ENCODE results near the gene POLE3. TPM values are rescaled to one million over a fixed set of nuclear protein-coding genes. Genes with fewer than 3 reads are reported as not detected.

Gene POLE3
- polyA plus RNA-seq, 3 donors = 36.1 to 113 (median 92.1) TPM

GRCh38 chr9:113372059-113372458 is 38.4 kb downstream of the POLE3 start:
- H3K27ac ChIP-seq (ENCODE audit: low read depth in 1 of 2, low read length in 2 of 2) = no peak overlapping the region
- H3K9ac ChIP-seq (ENCODE audit: insufficient read depth, low read length, poor library complexity, severe bottlenecking) = no peak overlapping the region
- DNase-seq = no peak
- intact Hi-C loops (cut with micrococcal nuclease) = no loop called here
- no peak overlapping the region for H3K4me3 ChIP-seq (replicated peaks in 1 of 3; ENCODE audit: low read depth in 2 of 3, low read length in 3 of 3)
- peaks cover 9 to 21% of the 10 kb centered on the region in 2 donors for H3K36me3 ChIP-seq (replicated peaks in 1 of 2; ENCODE audit: control insufficient read depth in 1 of 2, insufficient read depth in 2 of 2, low read length in 2 of 2)
- Mint-ChIP-seq H3K4me1 (peaks cover 12% of the 10 kb centered on the region), H3K4me3 (peak overlapping the region in 1 of 2 donors; percentile 24), H3K36me3 (peaks cover 8 to 23% of the 10 kb centered on the region in 2 donors), H3K27ac (no peak overlapping the region), H3K27me3 (ENCODE audit: low read depth in 3 of 3) (peaks cover 0 to 1% (median 0%) of the 10 kb centered on the region in 3 donors), H3K9me3 (no peaks in the 10 kb centered on the region)
- 100% methylated on average over 5 of the region's 5 CpGs for WGBS (ENCODE audit: insufficient coverage)
- H3K4me2 ChIP-seq (replicated peaks; ENCODE audit: extremely low read depth, low read length, poor library complexity, severe bottlenecking) = no peak overlapping the region
- H3K79me2 ChIP-seq (ENCODE audit: insufficient read depth, low read length) = no peaks in the 10 kb centered on the region
- H3K27me3 ChIP-seq (ENCODE audit: control insufficient read depth in 2 of 2, insufficient read depth in 2 of 2, low read length in 2 of 2) = no peaks in the 10 kb centered on the region
- no peak for TF ChIP-seq CTCF (IDR thresholded peaks at IDR 0.05)
- peaks cover 8 to 9% of the 10 kb centered on the region in 2 donors for H3K4me1 ChIP-seq (ENCODE audit: control insufficient read depth in 1 of 2, insufficient read depth in 2 of 2, low read length in 2 of 2)
- no peaks in the 10 kb centered on the region for H4K20me1 ChIP-seq (ENCODE audit: insufficient read depth, low read length)
- no peaks in the 10 kb centered on the region for H3K9me3 ChIP-seq (replicated peaks in 1 of 2; ENCODE audit: control insufficient read depth in 1 of 2, insufficient read depth in 1 of 2, low read length in 2 of 2)
- no peak overlapping the region for H2AFZ ChIP-seq (ENCODE audit: insufficient read depth, low read depth, low read length, poor library complexity, severe bottlenecking)

GRCh38 chr9:113370806-113371325 is 39.6 kb downstream of the POLE3 start:
- H4K20me1 ChIP-seq (ENCODE audit: insufficient read depth, low read length) = no peaks in the 10 kb centered on the region
- no peak overlapping the region for H2AFZ ChIP-seq (ENCODE audit: insufficient read depth, low read depth, low read length, poor library complexity, severe bottlenecking)
- peaks cover 6 to 9% of the 10 kb centered on the region in 2 donors for H3K4me1 ChIP-seq (ENCODE audit: control insufficient read depth in 1 of 2, insufficient read depth in 2 of 2, low read length in 2 of 2)
- H3K9ac ChIP-seq (ENCODE audit: insufficient read depth, low read length, poor library complexity, severe bottlenecking) = no peak overlapping the region
- 94% methylated on average over 7 of the region's 8 CpGs for WGBS (ENCODE audit: insufficient coverage)
- no peak for TF ChIP-seq CTCF (IDR thresholded peaks at IDR 0.05)
- H3K4me1 Mint-ChIP-seq = peaks cover 13% of the 10 kb centered on the region
- H3K36me3 ChIP-seq (replicated peaks in 1 of 2; ENCODE audit: control insufficient read depth in 1 of 2, insufficient read depth in 2 of 2, low read length in 2 of 2) = peaks cover 9 to 21% of the 10 kb centered on the region in 2 donors
- H3K9me3 ChIP-seq (replicated peaks in 1 of 2; ENCODE audit: control insufficient read depth in 1 of 2, insufficient read depth in 1 of 2, low read length in 2 of 2) = no peaks in the 10 kb centered on the region
- H3K4me2 ChIP-seq (replicated peaks; ENCODE audit: extremely low read depth, low read length, poor library complexity, severe bottlenecking) = no peak overlapping the region
- H3K27me3 Mint-ChIP-seq (ENCODE audit: low read depth in 3 of 3) = peaks cover 0 to 1% (median 0%) of the 10 kb centered on the region in 3 donors
- no peak overlapping the region for H3K27ac ChIP-seq (ENCODE audit: low read depth in 1 of 2, low read length in 2 of 2)
- H3K9me3 Mint-ChIP-seq = no peaks in the 10 kb centered on the region
- no peaks in the 10 kb centered on the region for H3K79me2 ChIP-seq (ENCODE audit: insufficient read depth, low read length)
- no peak for DNase-seq
- intact Hi-C loops (cut with micrococcal nuclease) = no loop called here
- no peak overlapping the region for H3K27ac Mint-ChIP-seq
- peaks cover 8 to 23% of the 10 kb centered on the region in 2 donors for H3K36me3 Mint-ChIP-seq
- H3K27me3 ChIP-seq (ENCODE audit: control insufficient read depth in 2 of 2, insufficient read depth in 2 of 2, low read length in 2 of 2) = no peaks in the 10 kb centered on the region
- H3K4me3 Mint-ChIP-seq = no peak overlapping the region
- no peak overlapping the region for H3K4me3 ChIP-seq (replicated peaks in 1 of 3; ENCODE audit: low read depth in 2 of 3, low read length in 3 of 3)
